GM18867 (cell line): ENCODE data around the gene TMEM130.
A peak's percentile ranks its signal among the peaks of the same experiment; 100 is the strongest.
"Not testable (repeated sequence)": the region's sequence is repeated elsewhere in the genome, so short reads cannot be mapped to it uniquely, and the experiment has no call there.

Experiments
- ATAC-seq: cut with Tn5 transposase; IDR thresholded peaks from one replicate; pipeline ENCODE4 v1.9.1; 2021; ENCODE audit warnings: mild to moderate bottlenecking, moderate library complexity; ENCODE audit not compliant: unreplicated experiment

The TMEM130 gene

DNA sequence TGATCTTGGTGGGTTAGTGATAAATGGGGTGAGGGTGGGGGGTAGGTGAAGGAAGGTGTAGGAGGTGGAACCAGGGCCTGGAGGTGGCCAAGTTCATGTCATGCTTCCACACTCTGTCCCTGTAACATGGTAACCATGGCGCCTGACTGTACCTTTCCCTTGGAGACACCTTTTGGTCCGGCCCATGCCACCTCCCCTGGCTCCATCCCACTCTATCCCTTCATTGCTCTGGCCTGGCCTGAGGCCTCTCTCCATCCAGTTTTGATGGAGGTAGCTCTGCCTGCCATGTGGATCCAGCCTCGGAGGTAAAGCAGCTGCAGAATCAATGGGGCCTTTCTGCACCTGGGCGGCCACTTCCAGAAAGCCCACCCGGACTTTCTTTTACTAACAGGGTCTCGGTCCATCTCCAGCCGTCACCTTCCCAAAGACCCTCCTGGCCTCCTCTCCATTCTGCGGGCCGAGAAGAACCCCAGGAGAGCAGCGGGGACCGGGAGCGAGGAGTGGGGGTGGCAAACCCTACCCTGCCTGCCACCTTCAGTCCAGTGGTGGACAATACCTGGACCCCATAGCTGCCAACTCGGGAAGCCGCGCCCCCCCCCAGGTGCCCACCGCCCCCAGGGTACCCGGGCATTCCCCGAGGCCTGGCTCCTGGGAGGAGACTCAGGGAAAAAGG, 8.0 kb upstream of the TMEM130 start:
- no peak for ATAC-seq

DNA sequence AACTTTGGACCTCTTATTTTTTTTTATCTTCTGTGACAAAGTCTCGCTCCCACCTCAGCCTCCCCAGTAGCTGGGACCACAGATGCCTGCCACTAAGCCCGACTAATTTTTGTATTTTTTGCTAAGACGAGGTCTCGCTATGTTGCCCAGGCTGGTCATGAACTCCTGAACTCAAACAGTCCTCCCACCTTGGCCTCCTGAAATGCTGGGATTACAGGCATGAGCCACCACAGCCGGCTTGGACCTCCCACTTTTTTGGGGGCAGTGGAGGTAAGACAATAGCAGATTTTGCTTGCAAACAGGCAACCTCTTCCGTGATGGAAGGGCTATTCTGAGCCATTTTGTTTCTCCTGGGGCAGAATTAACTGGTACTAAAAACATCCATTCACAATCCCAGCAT, 7.3 kb upstream of the TMEM130 start:
- no peak for ATAC-seq

- ATAC-seq: no peak
Observed at GRCh38 chr7:98875501-98875900, 5.7 kb upstream of the TMEM130 start.

- ATAC-seq: no peak
Observed at GRCh38 chr7:98874942-98875341, 5.1 kb upstream of the TMEM130 start.

GRCh38 chr7:98873610-98874009, 3.8 kb upstream of the TMEM130 start:
- not testable (repeated sequence) for ATAC-seq

DNA sequence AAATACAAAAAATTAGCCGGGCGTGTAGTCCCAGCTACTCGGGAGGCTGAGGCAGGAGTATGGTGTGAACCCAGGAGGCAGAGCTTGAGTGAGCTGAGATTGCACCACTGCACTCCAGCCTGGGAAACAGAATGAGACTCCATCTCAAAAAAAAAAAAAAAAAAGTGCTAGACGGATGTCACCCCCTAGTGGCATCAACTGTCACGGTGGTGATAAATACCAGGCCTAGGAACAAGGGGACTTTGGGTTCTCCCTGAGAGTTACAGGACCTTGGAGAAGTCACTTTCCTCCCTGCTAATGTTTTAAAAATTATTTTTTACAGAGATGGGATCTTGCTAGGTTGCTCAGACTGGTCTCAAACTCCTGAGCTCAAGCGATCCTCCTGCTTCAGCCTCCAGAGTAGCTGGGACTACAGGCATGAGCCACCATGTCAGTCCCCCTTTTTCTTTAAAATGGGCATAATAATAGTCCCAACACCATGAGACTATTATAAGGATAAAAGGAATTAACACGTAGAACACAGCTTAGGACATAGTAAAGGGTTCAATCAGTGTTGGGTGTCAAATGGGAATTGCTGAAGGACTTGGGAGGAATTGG, 2.6 kb upstream of the TMEM130 start:
- no peak for ATAC-seq

- no peak for ATAC-seq
Observed at GRCh38 chr7:98870807-98871491, 1.1 kb upstream of the TMEM130 start.

GRCh38 chr7:98870121-98870651, 372 bp upstream of the TMEM130 start:
- ATAC-seq: peak; percentile 67

DNA sequence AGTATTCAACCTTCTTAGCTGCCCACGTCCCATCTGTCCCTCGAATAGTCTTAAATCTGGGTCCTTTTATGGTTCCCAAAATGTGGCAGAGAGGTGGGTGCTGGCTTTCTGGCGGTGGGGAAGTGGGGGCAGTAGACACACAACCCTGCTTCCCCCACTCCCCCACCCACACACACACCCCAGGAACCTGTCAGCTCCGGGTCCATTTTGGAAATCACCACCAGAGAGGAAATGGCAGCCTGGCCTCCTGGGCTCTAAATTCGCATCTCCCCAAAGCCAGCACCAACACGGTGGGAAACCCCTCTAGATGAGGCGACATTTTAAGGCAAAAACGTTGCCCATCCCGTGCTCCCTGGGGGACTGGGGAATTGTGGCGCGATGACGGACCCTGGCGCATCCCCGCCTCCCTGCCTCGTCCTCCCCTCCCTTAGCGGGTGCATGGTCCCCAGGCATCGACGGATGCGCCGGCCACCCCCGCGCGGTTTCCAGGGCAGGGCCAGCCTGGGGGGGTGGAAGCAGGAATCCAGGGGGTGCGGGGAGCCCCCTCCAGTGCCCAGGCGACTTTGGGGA, 702 bp downstream of the TMEM130 start:
- ATAC-seq: no peak

GRCh38 chr7:98868450-98868849, 1.4 kb downstream of the TMEM130 start:
- no peak for ATAC-seq

GRCh38 chr7:98866765-98867164, 3.0 kb downstream of the TMEM130 start:
- ATAC-seq: no peak

GRCh38 chr7:98866351-98866750, 3.5 kb downstream of the TMEM130 start:
- ATAC-seq: no peak

DNA sequence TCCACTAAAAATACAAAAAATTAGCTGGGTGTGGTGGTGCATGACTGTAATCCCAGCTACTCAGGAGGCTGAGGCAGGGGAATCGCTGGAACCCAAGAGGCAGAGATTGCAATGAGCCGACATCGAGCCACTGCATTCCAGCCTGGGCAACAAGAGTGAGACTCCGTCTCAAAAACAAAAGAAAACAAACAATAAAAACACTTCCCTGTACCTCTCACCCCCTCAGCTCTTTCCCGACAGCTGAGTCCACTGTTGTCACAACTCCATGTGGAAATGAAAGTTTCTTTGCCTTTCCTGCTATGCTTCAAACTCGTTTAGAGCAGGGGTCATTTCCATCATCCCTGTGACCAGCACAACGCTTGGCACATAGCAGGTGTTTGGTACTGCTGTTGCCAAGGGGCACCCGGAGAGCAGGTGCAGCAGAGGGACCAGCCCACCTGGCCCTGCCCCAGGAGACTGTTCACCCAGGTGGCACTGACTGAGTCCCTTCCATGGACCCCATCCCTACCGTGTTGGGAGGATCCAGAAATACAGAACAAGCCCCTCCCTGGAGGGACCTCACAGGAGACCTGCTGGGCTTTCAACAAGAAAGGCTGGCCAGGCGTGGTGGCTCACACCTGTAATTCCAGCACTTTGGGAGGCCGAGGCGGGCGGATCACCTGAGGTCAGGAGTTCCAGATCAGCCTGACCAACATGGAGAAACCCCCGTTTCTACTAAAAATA, 4.9 kb downstream of the TMEM130 start:
- ATAC-seq: no peak

DNA sequence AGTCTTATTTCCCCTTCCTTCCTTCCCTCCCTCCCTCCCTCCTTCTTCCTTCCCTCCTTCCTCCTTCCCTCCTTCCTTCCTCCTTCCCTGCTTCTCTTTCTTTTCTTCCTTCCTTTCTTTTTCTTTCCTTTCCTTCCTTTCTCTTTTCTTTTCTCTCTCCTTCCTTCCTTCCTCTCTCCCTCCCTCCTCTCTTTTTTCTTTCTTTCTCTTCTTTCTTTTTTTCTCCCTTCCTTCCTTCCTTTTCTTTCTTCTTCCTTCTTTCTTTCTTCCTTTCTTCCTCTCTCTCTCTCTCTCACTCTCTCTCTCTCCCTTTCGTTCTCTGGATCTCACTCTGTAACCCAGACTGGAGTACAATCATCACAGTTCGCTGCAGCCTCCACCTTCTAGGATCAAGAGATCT, 6.2 kb downstream of the TMEM130 start:
- no peak for ATAC-seq

DNA sequence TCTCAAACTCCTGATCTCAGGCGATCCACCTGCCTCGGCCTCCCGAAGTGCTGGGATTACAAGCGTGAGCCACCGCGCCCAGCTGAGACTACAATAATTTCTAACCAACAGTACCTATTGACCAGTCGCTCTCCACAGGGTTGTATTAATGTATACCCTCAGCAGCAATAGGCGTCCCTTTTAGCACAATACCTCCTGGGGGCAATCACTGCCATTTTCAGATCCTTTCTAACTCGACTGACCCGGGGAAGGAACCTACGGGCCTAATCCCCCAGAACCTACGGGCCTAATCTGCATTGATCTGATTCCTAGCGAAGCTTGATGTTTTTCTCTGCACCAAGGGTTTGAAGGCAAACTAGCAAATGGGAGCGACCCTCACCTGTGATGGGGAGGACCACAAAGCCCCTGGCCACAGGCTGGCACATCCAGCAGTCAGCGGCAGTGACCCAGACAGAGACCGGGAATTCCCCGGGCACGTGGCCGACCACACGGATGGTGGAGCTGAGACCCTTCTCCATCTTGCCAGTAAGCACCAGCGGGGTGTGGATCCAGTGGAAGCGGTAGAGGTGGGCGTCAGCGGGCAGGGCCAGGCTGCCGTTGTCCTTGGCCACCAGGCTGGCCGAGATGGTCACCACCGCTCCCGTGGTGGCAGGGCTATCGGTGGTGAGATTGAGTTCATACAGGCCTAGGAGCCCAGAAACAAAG, 6.9 kb downstream of the TMEM130 start:
- ATAC-seq: no peak

DNA sequence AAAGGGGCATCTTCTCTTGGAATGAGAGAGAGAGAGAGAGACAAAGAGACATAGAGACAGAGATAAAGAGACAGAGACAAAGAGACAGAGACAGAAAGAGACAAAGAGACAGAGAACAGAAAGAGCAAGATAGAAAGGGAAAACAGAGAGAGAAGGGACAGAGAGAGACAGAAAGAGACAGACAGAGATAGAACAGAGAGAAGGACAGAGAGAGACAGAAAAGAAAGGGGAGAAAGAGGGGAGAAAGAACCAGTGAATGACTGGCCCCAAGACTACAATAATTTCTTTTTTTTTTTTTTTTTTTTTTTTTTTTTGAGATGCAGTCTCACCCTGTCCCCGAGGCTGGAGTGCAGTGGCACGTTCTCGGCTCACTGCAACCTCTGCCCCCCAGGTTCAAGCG, 7.6 kb downstream of the TMEM130 start:
- no peak for ATAC-seq

DNA sequence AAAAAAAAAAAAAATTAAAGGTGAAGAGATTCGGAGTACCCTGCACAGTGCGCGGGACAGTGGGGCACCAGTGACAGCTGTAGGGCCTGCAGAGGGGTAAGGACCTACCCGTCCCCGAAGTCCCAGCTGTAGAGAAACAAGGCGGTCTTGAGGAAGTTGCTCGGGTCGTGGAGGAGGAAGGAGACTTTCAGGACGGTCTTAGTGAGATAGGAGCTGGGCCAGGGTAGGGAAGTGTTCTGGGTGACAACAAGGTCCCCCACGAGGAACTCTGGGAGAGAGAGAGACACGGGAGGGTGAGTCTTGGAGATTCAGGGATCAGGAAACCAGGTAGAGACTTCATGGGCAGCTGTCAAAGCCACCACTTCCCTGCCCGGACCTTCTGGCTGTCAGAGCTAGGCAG, 9.7 kb downstream of the TMEM130 start:
- no peak for ATAC-seq

DNA sequence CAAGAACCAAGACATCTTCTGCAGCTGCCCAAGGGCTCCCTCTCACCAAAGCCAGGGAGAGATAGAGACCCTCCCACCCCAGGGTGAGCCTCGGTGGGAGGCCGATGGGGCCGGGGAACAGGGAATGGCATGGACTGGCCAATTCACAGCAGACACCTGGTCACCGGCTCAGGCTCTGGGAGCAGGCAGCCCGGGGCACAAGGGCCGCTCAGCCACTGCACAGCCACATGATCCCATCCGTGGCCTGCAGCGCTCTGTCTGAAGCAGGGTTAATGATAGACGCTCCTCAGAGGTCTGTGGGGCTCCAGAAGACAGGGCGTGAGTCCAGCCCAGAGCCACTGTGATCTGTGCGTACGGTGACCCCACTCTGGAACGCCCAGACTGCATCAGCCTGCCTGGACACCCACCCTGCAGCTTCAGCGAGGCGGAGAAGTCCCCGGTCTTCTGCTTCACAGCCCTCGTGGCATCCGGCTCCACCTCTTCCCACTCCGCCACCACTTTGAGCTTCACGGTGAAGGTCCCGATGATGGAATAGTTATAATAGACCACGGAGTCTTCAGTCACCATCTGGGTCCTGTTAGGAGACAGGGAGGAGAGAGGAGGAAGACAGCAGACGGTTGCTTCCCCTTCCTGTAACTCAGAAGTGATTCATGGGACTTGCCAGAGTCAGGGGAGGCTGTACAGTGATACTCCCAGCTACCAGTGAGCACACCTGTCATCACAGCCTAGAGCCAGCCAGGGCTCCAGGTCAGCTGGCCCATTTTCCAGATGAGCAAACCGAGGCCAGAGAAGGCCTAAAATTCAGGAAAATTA, 14.0 kb downstream of the TMEM130 start:
- no peak for ATAC-seq

DNA sequence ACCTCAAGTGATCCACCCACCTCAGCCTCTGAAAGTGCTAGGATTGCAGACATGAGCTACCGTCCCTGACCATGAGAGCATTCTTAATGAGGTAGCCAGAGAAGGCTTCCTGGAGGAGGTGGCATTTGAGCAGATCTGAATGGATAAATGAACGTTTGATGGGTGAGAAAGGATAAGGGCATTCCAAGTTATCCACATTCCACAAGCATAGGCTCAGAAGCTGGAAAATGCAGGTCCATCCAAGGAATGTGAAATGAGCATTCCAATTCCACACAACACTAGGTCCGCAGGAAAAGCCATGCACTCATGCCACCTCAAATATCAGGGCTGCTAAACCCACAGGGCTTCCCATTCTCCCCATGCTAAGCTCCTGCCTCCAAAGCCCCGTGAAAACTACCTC, 17.0 kb downstream of the TMEM130 start:
- ATAC-seq: no peak

DNA sequence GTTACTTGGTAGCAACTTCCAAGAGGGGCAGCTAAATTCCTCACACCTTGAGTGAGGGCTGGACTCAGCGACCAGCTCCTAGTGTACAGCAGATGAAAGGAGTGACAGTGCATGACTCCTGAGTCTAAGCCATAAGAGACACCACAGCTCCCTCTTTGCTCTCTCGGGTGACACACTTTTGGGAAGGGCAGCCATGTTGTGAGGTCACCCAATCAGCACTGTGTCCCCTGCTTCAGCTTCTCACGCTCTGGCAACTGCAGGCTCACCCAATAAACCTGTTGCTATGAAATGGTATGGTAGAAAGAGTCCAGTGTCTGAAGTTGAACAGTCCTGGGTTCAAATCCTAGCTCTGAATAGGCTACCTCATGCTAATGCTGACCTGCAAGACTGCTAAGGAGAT, 20.9 kb downstream of the TMEM130 start:
- no peak for ATAC-seq
